K562 (cell line): ENCODE data around the gene OXLD1. TPM values are rescaled to one million over a fixed set of nuclear protein-coding genes. Genes with fewer than 3 reads are reported as not detected.

Experiments
- ARNT ChIP-seq, 2 experiments: fragments of 450-650 bp; IDR thresholded peaks; 2 replicates each; pipeline ENCODE4 v1.6.1; 2016; ENCODE audit warnings: mild to moderate bottlenecking in 1 of 2
- BCOR ChIP-seq: fragments of 450-650 bp; IDR thresholded peaks from 2 replicates; pipeline ENCODE4 v1.6.1; 2016
- E2F6 ChIP-seq, 2 experiments: IDR thresholded peaks; 2 replicates each; pipeline ENCODE4 v1.6.1; 2011; ENCODE audit warnings: borderline replicate concordance in 1 of 2, control low read depth in 1 of 2, low read depth in 1 of 2, low read length in 1 of 2, mild to moderate bottlenecking in 1 of 2, mixed read lengths in 1 of 2, moderate library complexity in 1 of 2; ENCODE audit not compliant: insufficient read depth in 1 of 2, insufficient read length in 1 of 2, poor library complexity in 1 of 2, severe bottlenecking in 1 of 2; ENCODE audit errors: extremely low read depth in 1 of 2
- FOXK1 ChIP-seq: sonication (generic); formaldehyde crosslinking; IDR thresholded peaks from 2 replicates; pipeline ENCODE4 v1.8.0; 2022; ENCODE audit warnings: missing genetic modification reagents, mild to moderate bottlenecking, borderline replicate concordance
- ILF3 ChIP-seq: fragments of 450-650 bp; IDR thresholded peaks from 2 replicates; pipeline ENCODE4 v1.6.1; 2018; ENCODE audit warnings: antibody characterized with exemption, mild to moderate bottlenecking, moderate library complexity, borderline replicate concordance
- KDM5B ChIP-seq: fragments of 200-600 bp; sonication (generic); IDR thresholded peaks from 2 replicates; pipeline ENCODE4 v1.6.1; 2012; ENCODE audit warnings: low read depth, mild to moderate bottlenecking, moderate library complexity, low read length, control low read depth, inconsistent platforms; ENCODE audit not compliant: insufficient replicate concordance
- NR2C2 ChIP-seq, 2 experiments: fragments of 200-800 bp in 1 of 2; sonication (Bioruptor generic) in 1 of 2; sonication (generic) in 1 of 2; formaldehyde crosslinking in 1 of 2; IDR thresholded peaks; 2 replicates each; pipeline versions ENCODE4 v1.6.1 to v1.8.0; 2016 to 2022; ENCODE audit warnings: mild to moderate bottlenecking in 1 of 2, missing compliant biosample characterization in 1 of 2, missing genetic modification characterization in 1 of 2, missing genetic modification reagents in 1 of 2
- SRSF7 ChIP-seq: fragments of 200-400 bp; formaldehyde crosslinking; optimal IDR thresholded peaks from 2 replicates; pipeline ENCODE3; 2017; ENCODE audit warnings: mild to moderate bottlenecking, low read depth, low read length
- TAL1 ChIP-seq: fragments of 450-650 bp; IDR thresholded peaks from 2 replicates; pipeline ENCODE4 v1.6.1; 2016; ENCODE audit warnings: mild to moderate bottlenecking
- ZNF253 ChIP-seq: fragments of 250-450 bp; sonication (Bioruptor Pico); conservative IDR thresholded peaks from 2 replicates; pipeline ENCODE4 v1.6.1; 2021; ENCODE audit warnings: mild to moderate bottlenecking
- ZNF407 ChIP-seq: fragments of 450-650 bp; IDR thresholded peaks from 2 replicates; pipeline ENCODE4 v1.6.1; 2016; ENCODE audit warnings: low read depth
- ZSCAN32 ChIP-seq: fragments of 450-650 bp; formaldehyde crosslinking; IDR thresholded peaks from 2 replicates; pipeline ENCODE4 v1.4.0; 2020; ENCODE audit warnings: mild to moderate bottlenecking, moderate library complexity
- polyA plus RNA-seq, 8 experiments: library from polyadenylated mRNA; depleted of rRNA in 4 of 8; stranded (reverse) in 5 of 8; unstranded in 3 of 8; fragments of >200 nt; fragmentation: Nextera tagmentation in 2 of 8; fragmentation: Illumina TruSeq in 1 of 8; extraction: Ambion mirVana in 2 of 8; extraction: Trizol in 1 of 8; gene quantifications; 2 replicates each; pipeline versions ENCODE4 v1.2.1 to v1.2.3, GENCODE V29; 2011 to 2014; ENCODE audit warnings: inconsistent platforms in 1 of 8, missing spikeins in 1 of 8
- total RNA-seq, 7 experiments: library from RNA; depleted of rRNA in 6 of 7; stranded (reverse); fragments of >200 nt in 6 of 7; fragmentation: Illumina TruSeq in 2 of 7; extraction: Trizol in 2 of 7; gene quantifications; 2 replicates each; pipeline versions ENCODE4 v1.2.1 to v1.2.3, GENCODE V29; 2011 to 2021; ENCODE audit warnings: low replicate concordance in 1 of 7
- TF ChIP-seq, protein P1 (sequence below): fragments of 250-450 bp; sonication (Bioruptor Pico); IDR thresholded peaks from 2 replicates; pipeline ENCODE4 v1.8.0; 2022; ENCODE audit warnings: moderate library complexity, mild to moderate bottlenecking, inconsistent platforms
- TF ChIP-seq, protein P2 (sequence below): sonication (generic); formaldehyde crosslinking; IDR thresholded peaks from 2 replicates; pipeline ENCODE4 v1.8.0; 2023; ENCODE audit warnings: mild to moderate bottlenecking, missing genetic modification reagents

OXLD1 gene
- total and polyA plus RNA-seq, 9 of the 15 experiments (the other 6 are each of a cell fraction or from before 2014, with no cell fraction given): 4.4 to 115 (median 29.3) TPM

DNA sequence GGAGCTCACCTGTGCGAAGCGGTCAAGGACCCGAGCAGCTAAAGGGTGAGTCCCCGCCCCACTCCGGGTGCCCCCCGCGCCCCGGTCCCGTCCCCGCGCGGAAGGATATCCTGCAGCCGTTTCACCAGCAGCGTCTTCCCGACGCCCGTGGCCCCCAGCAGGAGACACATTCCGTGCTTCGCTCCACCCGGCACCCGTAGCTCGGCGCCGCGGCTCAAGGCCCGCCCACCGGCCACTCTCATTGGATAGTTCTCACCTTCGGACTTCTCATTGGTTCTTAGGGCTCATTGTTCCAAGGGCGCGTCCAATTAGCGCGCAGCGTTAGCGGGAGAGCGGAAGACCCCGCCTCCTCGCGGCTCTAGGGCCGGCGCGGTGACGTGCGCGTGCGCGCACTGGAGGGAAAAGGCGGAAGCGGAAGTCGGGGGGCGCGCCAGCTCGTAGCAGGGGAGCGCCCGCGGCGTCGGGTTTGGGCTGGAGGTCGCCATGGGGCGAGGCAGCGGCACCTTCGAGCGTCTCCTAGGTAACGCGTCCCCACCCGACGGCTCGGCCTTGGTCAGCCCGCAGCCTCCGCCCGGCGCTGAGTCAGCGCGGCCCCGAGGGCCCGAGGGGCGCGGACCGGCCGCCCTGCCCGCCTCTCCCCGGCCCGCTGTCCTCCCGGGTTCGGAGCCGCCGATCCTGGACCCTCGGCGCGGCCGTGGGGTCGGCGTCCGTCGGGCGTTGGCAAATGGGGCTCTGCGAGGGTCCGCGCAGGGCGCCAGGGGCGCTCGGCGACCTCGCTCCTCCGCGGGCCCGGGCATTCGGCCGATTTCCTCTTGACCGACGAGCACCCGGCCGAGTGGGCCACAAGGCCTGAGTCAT is 17.4 kb upstream of the OXLD1 start, which contains the start of the genes ARL16 and HGS (continued):
- TF ChIP-seq, protein P1, sequence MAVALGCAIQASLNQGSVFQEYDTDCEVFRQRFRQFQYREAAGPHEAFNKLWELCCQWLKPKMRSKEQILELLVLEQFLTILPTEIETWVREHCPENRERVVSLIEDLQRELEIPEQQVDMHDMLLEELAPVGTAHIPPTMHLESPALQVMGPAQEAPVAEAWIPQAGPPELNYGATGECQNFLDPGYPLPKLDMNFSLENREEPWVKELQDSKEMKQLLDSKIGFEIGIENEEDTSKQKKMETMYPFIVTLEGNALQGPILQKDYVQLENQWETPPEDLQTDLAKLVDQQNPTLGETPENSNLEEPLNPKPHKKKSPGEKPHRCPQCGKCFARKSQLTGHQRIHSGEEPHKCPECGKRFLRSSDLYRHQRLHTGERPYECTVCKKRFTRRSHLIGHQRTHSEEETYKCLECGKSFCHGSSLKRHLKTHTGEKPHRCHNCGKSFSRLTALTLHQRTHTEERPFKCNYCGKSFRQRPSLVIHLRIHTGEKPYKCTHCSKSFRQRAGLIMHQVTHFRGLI (CRISPR knock-in tag): no peak
- TF ChIP-seq NR2C2 (CRISPR knock-in tag; IDR thresholded peaks at IDR 0.05) (no peak), NR2C2 (tag; IDR thresholded peaks at IDR 0.05) (peak; percentile 66), ILF3 (no peak), ARNT (IDR thresholded peaks at IDR 0.05) (no peak), BCOR (no peak; the same call in 1 of the 2 replicates), E2F6 (IDR thresholded peaks at IDR 0.05; ENCODE audit: borderline replicate concordance in 1 of 2, extremely low read depth in 1 of 2, insufficient read depth in 1 of 2, insufficient read length in 1 of 2, low read depth in 1 of 2, low read length in 1 of 2, poor library complexity in 1 of 2, severe bottlenecking in 1 of 2) (peak in 1 of 2 experiments; percentile 63), KDM5B (peak; percentile 65), TAL1 (no peak), ZNF253 (CRISPR knock-in tag) (no peak), ZNF407 (peak; percentile 99), ZSCAN32 (CRISPR knock-in tag) (no peak), FOXK1 (CRISPR knock-in tag) (peak; percentile 7; the same call in 1 of the 2 replicates), SRSF7 (no peak)
- TF ChIP-seq, protein P2, sequence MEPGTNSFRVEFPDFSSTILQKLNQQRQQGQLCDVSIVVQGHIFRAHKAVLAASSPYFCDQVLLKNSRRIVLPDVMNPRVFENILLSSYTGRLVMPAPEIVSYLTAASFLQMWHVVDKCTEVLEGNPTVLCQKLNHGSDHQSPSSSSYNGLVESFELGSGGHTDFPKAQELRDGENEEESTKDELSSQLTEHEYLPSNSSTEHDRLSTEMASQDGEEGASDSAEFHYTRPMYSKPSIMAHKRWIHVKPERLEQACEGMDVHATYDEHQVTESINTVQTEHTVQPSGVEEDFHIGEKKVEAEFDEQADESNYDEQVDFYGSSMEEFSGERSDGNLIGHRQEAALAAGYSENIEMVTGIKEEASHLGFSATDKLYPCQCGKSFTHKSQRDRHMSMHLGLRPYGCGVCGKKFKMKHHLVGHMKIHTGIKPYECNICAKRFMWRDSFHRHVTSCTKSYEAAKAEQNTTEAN (CRISPR knock-in tag): no peak
